Fibroblast of lung (primary cell): ENCODE data around the gene STC2.

ENCODE experiments used
- EZH2 ChIP-seq: IDR thresholded peaks from 2 replicates; pipeline ENCODE4 v1.5.1; 2012; ENCODE audit warnings: low read length, control low read depth, mild to moderate bottlenecking; ENCODE audit errors: missing control alignments
- TF ChIP-seq, protein P1 (sequence below), 2 donors: IDR thresholded peaks in 1 of 2; conservative IDR thresholded peaks in 1 of 2; 1 replicate in 1 of 2; 2 replicates in 1 of 2; pipeline ENCODE4 v1.5.1; 2011 to 2012; ENCODE audit warnings: low read length in 2 of 2, control low read depth in 1 of 2, inconsistent platforms in 1 of 2, low read depth in 1 of 2, mild to moderate bottlenecking in 1 of 2

DNA sequence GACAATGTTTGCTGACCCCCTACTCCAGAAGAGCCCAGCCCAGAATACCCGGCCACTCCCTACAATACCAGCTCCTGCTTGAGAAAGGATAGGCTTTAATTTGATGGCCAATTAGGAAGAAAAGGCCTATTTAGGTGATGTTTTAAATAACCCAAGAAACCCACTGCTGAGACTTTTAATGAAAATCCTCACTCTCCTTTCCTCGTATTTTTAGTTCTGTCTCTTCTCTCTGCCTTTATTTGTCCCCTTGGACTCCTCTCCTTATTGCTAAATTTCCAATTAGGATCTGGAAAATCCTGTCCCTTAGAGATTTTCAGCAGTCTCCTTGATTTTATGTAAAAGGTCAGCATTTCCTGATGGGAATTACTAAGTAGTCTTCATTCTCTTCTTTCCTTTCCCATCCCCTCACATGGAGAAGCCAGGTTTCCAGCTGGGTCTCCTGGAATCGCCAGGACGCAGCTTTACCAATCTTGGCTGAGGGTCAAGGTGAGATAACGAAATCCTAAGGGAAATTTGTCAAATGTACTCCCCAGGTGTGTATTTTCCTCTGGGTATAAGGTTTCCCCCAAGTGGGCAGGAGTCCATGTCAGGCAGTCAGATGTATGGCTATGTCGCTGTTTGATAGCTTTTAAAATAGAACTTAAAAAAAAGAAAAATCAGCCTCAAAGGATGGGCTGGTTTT lies 11.7 kb downstream of the STC2 start:
- TF ChIP-seq, protein P1, sequence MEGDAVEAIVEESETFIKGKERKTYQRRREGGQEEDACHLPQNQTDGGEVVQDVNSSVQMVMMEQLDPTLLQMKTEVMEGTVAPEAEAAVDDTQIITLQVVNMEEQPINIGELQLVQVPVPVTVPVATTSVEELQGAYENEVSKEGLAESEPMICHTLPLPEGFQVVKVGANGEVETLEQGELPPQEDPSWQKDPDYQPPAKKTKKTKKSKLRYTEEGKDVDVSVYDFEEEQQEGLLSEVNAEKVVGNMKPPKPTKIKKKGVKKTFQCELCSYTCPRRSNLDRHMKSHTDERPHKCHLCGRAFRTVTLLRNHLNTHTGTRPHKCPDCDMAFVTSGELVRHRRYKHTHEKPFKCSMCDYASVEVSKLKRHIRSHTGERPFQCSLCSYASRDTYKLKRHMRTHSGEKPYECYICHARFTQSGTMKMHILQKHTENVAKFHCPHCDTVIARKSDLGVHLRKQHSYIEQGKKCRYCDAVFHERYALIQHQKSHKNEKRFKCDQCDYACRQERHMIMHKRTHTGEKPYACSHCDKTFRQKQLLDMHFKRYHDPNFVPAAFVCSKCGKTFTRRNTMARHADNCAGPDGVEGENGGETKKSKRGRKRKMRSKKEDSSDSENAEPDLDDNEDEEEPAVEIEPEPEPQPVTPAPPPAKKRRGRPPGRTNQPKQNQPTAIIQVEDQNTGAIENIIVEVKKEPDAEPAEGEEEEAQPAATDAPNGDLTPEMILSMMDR (conservative IDR thresholded peaks at IDR 0.05 in 1 of 2, IDR thresholded peaks at IDR 0.05 in 1 of 2; ENCODE audit: low read depth in 1 of 2, low read length in 2 of 2): no peak
- no peak for TF ChIP-seq EZH2
